Measurements from ENCODE around the gene NUDCD3.
"Not testable (repeated sequence)": the region's sequence is repeated elsewhere in the genome, so short reads cannot be mapped to it uniquely, and the experiment has no call there.

The NUDCD3 gene

DNA sequence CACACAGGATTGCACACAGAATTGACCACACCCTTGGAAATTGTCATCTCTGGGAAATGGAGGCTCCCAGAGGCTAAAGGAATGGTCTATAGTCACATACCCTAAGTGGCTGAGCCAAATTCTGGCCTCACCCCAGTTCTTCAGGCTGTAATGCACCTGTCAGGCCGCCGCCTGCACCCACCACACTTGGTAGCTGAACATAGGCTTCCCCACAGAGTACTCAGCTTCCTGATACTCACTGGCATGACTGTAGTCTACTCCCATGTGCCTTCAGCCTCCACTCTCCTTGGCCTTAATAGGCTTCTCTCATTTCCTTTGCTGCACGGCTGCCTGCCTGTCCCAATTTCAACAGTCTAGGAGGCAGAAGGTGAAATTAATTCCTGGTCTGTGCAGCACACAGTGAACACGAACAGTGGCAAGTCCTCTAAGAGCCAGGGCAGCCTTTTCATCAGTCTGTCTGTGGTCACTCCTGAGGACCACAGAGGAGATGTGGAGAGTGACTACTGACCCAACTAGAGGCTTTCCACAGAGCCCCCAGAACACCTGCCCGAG is 42.5 kb downstream of the NUDCD3 start:
- DNase-seq (ENCODE audit: low read depth), result no peak

DNA sequence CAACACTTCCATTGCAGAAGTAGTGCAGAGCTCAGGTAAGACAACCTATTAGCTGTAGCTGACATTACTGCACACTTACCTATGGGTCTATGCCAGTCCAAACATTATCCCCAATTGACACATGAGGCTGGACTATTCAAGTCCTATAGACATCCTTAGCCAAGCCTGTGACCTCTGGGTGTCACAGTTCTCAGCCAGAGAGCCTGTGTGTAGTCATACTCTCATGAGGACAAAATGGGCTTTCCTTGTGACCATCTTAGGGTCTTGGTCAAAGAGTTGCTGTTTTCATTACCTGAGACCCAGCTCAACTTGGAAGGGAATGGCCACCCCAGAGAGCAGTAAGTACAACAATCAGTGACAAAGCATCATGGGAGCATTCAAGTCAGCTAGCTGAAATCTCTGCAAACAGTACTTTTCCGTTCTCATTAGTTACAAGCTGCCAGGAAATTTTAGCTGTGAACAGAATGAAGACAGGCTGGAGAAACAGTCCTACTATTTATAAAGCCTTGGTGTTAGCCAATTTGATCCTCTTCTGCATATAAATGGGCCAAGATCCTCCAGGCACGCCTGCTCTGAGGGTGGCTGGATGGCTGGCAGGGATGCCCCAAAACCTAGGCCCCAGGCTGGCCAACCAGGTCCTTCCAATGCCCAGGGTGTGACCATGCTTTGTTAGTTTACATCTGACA is 44.3 kb downstream of the NUDCD3 start:
- no peak for DNase-seq (ENCODE audit: low read depth)

DNA sequence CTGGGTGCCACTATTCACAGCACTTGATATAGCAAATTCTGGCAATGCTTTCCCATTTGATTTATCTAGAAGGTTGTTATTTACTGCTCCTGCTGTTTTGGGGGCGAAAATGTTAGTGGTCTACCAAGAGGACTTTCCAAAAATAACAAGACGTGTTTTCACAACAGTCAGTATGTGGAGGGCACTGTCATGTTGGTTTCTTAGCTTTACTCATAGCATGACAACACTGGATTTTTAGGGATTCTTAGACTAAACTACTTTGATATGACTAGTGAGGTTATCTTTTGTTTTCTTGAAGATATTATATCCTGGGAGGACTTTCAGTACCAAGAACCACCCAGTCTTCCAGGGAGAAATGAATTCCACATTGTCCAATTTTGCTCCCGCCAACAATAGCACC is 49.4 kb downstream of the NUDCD3 start:
- DNase-seq (ENCODE audit: low read depth), result no peak

DNA sequence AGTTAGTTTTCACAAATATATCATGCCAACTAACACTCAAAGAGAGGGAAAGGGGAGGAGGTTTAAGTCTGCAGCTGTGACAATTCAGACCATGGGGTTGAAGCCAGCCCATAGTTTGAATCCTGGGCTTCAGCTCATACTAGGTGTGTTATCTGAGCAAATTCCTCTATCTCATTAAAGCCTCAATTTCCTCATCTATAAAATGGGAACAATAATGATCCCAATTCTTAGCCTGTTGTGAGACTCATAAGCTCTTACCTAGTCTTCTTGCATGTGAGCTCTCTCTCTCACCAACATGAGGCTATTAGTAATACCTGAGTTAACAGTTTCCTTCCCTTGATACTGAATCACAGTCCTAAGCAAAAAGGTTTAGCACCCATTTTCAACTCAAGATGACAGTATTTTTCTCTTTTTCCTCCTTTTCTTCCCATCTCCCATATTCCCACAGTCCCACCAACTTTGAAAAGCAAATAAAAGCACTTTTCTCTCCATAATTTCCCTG is 49.8 kb downstream of the NUDCD3 start:
- DNase-seq (ENCODE audit: low read depth), result no peak

DNA sequence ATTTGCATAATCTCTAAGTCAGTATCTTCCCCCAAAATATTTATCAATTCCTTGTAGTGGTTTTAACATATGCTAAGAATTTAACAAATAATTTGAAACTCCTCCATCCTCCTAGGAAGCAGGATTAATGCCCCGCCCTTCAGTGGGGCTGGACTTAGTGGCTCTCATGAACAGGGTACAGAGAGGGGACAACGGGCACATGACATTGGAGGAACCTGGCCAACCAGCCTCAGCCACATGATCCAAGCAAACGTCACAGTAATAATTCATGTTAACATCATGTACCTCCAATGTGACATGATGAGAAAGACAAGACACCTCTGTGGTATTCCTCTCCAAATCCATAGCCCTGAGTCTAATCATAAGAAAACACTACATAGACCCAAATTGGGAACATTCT is 50.5 kb downstream of the NUDCD3 start:
- DNase-seq (ENCODE audit: low read depth), result no peak

DNA sequence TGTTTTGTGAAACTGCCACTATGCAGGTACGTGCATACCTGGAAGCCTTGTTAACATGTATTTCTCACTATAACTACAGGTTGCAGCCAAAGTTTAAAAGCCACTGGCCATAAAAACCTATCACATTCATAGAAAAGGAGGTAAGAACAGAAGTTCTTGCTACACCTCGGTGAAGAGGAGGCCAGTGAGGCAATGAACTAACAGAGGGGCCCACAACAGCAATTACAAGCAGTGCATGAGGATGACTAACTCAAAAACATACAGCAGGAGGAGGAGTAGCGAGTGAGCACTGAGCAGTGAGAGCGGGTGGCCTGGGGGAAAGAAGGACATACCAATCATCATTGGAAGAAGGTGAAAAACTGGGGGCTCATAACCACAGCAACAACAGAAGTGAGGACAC is 51.6 kb downstream of the NUDCD3 start:
- no peak for DNase-seq (ENCODE audit: low read depth)

DNA sequence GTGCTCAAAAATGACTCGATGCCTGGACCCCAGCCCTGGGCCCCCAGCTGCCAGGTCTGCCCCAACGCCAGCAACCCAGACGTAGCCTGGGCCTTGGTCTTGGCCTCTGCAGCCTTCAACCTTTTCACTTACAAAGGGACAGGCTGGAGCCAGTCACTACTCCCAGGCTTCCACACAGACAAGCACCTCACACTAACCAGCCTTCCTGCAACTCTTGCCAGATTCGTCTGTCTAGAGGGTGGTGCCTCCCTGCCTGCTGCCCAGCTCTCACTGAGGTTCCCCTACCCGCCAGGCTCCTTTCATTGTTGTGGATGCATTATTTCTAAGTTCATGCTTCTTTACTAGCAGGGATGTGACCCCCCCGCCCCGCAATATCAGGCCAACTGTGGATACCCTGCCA is 56.3 kb downstream of the NUDCD3 start:
- no peak for DNase-seq (ENCODE audit: low read depth)

DNA sequence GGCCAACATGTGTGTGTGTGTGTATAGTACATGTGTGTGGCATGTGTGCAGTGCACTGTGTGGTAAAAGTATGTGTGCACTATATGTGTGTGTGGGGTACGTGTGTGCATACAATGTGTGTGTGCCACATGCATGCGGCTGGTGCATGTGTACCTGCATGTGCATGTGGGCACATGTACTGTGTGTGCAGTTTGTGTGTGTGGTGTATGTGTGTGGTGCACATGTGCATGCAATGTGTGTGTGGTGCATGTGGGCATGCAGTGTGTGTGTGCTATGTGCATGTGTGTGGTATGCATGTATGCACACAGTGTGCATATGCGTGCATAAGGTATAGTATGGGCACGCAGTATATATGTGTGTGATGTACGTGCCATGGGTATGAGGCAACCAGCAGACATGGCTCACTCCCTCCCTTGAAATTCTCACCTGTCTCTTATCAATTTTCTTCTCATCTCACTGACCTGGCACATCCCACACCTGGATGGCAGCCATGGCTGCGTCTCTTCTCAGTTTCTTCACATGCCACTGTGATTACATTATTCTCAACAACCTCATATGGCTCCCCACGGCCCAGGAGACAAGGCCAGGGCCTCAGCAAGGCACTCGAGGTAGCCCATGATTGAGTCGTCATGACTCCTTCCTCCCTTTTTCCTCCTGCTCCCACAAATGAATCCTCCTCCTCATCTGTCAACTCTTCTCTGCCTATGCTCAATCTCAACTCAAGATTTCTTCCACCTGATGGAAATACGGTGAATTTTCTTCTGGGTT is 57.0 kb downstream of the NUDCD3 start:
- DNase-seq (ENCODE audit: low read depth), result no peak

DNA sequence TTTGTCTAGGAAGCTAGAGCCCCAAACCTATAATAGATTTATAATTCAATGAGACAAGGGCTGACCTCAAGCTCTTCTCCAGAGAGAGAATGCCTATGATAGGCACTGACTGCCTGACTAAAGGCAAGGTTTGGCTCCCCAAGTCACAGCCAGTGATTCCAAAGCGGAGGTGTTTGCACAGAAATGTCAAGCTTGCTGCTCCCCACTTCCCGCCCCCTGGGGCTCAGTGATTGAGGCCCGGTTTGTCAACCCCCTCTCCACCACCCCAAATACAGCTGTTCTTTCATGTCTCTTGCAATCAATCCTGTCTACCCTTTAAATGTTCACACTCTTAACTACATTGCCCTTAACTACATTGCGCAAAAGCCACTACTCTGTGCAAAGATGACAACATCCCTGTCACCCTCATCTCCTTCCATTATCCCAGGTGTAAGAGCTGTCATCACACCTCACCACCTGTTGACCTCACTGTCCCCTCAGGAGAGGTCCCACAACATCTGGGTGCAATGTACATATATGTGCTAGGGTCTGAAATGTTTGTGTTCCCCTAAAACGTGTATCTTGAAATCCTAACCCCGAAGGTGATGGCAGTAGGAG is 58.0 kb downstream of the NUDCD3 start:
- DNase-seq (ENCODE audit: low read depth), result no peak

DNA sequence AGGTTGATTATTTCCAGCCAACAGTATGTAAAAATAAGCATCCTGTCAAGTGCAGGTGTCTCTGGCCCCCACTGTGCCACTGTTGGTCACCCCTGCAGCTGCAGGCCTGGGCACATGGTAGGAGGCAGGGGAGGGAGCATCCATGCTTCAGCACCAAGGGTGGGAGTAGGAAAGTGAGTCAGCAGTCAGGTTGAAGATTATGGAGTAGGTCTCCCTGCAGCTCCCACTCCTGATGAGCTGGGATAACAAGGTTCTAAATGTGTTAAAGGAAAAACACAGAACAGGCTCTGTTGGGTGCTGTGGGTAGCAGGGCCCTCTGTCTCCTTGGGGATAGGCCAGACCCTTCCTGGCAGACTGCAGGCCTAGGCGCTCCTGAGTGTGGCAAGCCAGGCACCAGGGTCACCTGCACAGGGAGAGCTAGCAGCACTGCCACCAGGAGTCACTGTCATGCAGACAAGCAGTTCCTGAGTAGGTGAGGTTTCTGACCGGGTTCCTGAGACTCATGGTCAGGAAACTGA is 59.3 kb downstream of the NUDCD3 start:
- no peak for DNase-seq (ENCODE audit: low read depth)

DNA sequence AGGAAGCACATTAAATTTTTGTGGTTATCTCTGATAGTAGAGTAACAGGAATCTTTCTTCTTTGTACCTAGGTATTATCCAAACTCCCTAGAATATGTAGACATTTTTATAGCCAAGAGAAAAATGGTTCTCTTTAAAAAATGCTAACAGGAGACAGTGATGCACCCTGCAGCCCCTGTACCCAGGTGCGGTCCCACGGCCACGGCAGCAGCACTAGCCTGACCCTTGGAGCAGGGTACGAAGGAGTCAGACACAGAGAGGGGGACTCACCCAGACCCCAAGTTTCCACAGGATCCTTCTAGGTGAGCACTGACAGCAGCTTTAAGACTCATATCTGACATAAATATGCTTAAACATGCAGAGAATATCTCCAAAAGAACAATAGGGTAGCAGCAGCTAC is 60.4 kb downstream of the NUDCD3 start:
- DNase-seq (ENCODE audit: low read depth), result no peak

DNA sequence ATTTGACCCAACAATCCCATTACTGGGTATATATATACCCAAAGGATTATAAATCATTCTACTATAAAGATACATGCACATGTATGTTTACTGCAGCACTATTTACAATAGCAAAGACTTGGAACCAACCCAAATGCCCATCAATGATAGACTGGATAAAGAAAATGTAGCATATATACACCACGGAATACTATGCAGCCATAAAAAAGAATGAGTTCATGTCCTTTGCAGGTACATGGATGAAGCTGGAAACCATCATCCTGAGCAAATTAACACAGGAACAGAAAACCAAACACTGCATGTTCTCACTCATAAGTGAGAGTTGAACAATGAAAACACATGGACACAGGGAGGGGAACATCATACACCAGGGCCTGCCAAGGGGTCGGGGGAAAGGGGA is 65.7 kb downstream of the NUDCD3 start:
- not testable (repeated sequence) for DNase-seq (ENCODE audit: low read depth)

DNA sequence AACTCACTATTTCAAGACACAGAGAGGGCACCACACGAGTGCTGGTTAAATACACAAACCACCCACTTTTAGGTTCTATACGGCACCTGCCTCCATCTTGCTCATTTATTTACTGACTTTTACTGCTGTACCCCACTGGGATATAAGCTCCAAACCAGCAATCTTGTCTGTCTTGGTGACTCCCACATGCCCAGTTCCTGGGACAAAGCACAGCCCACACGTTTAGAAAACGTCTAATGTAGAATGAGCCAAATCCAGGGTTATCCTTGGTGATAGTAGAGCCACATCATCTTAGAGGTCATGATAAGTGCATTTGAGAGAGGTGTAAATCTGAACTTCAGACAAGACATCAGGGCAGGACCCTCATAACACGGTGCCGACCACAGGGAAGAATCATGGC is 73.5 kb downstream of the NUDCD3 start:
- no peak for DNase-seq (ENCODE audit: low read depth)

DNA sequence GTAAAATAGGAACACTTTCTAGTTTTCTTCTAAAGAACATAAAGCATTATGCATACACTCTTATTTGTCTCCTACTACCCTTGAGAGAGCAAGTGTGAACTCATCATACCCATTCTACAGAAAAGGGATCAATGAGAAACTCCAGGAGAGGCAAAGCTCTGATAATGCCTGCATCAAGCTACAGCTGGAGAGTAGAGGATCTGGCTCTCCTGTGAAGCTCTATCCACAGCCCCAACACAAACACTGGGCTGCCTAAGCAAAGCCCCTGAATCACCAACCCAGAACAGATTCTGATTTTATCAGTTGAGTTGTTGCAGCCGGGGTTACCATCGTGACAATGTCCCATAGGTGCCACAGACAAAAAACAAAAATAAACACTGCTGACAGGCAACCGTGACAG is 74.9 kb downstream of the NUDCD3 start:
- DNase-seq (ENCODE audit: low read depth), result no peak

DNA sequence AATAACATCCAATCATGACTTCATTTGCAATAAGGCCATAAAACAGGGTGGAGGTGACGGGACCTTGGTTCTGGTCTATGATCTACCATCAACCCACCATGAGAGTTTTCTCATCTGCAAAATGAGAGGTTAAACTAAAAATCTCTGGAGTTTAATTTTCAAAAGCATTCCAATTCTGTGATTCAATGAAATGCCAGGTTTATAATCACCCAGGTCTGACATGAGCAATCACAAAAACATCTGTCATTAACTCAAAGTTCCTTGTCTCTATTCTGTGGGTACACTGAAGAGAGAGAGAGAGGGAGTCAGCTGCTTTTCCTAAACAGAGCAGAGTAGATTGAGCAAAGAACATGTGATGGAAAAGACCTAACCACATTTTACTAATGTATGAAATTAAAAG is 75.4 kb downstream of the NUDCD3 start:
- DNase-seq (ENCODE audit: low read depth), result no peak

DNA sequence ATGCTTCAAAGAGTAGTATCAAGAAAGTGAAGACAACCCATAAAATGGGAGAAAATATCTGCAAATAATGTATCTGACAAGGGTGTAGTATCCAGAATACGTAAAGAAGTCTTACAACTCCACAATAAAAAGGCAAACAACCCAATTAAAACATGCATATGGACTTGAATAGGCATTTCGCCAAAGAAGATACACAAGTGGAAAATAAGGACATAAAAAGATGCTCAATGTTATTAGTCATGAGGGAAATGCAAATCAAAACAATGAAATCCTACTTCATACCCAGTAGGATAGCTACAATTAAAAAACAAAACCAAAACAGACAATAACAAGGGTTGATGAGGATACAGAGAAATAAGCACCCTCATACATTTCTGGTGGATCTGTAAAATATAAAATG is 79.2 kb downstream of the NUDCD3 start:
- DNase-seq (ENCODE audit: low read depth), result no peak

DNA sequence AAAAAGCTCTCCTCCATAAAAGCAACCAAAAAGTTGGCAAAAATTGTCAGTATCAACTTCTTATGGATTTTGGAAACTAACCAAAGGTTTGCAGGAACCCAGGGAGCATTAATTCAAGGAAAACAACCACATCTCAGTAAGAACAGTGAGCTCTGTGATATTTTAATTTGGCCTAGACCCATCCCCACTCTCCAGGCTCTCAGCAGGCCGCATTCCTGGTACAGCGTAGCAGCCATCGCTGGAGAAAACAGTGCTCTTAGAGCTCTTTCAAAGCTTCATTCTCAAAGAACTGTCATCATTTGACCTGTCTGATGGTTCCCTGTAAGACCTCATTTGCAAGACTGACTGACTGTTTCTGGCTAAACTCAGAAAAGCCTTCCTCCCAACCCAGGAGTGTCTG is 81.9 kb downstream of the NUDCD3 start:
- no peak for DNase-seq (ENCODE audit: low read depth)

DNA sequence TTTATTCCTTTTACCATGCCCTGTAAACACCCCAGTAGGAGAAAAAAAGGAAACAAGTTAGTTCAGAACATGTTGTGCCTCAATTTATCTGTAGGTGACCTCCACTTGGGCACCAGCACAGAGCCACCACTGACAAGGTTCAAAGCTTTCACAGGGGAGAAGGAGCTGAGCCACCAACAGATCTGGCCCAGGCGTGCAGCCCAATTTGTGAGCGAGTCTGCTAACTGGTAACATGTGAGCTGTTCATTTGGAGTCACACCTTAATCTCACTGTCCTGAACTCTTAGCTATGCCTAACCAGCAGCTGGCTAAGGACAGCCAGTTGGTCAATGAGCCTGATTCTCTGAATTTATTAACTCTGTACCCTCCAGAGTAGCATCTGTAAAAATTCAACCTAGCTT is 86.7 kb downstream of the NUDCD3 start:
- no peak for DNase-seq (ENCODE audit: low read depth)

DNA sequence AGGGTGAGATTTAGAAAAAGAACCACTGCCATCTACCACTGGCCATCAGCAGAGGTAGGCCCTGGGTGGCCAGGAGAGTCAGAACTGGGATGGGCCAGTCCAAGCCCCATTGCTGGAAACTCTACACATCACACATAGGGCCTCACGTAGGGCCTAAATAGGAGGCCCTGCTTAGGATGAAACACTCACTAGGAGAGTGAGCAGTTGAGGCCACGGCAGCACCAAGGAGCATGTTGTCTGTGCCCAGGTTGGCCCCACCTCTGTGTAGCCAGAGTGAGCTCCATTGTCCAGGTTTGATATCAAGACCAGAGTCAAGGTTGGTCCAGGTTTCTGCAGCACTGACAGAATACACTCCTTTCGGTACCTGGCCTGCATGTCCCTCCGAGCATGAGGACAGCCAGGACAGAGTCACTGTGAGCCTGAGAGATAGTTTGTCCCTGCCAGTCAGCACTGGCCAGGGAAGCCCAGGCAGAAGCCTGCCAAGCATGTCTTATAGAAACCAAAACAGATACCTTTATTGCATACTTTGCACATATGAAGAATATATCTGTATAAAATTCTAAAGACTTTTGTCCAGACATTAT is 87.2 kb downstream of the NUDCD3 start:
- DNase-seq (ENCODE audit: low read depth), result no peak

DNA sequence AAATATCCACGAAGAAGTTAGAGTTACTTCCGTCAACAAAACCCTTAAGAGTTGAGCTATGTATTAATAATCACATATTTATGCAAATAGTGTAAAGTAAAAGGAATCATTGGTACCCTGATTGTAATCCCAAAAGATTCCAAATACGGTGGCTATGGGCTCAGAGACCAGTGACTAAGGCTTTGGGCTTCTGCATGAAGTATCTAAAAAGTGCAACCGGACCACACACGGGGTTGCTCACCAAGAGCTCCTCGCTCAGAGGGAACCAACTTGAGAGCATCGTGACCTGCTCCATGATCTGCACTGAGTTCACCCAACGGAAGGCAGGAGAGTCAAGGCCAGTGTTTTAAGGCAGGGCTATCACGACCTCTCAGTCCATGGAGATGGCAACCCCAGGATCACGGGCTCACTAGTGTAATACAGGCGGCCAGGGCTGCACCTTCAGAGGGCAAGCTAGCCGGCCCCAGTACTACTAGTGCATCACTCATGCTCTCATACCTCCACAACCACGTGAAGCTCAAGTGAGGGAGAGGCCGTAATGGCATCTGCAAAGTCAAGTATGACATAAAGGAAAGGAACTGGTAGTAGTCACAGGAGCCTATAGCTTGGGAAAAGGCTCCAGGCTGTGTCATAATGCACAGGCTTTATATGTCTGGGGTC is 87.9 kb downstream of the NUDCD3 start:
- no peak for DNase-seq (ENCODE audit: low read depth)

DNA sequence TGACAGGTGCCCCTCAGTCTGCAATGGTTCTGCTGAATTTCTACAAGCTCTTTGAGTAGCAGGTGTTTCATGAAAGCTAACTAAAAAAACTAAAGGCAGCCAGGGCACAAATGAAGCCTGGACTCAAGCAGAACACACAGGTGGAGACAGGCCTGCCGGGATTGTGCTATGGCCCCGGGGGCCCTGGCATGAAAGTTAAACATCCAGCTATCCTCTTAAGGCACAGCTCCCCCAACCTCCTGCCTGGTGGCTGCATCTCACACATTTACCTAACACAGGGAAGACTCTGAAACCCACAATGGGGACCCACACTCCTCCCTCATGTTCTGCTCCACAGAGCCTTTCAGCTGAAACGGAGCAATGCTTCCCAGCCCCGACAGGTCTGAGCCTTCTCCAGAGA is 88.8 kb downstream of the NUDCD3 start:
- DNase-seq (ENCODE audit: low read depth), result no peak

DNA sequence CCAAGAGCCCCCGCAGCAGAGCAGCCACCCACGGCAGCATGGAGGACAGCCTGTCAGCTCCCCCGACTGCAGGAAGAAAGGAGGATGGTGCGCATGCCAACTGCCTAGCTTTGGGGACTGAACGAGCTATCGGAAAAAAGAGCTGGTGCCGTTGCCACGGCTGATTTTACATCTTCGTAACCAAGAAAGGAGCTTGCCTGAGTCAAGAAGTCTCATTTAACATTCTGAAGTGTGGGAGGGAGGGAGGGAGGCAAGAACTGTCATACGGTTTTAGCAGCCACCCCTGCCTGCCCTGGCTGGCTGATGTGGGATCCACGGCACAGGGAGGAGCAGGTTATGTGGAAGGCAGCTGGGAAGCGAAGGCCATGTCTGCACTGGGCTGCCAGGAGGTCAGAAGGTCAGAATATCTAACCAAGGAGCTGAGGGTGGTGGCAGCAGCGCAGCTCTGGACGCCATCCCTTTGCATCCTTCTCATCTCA is 90.4 kb downstream of the NUDCD3 start:
- DNase-seq (ENCODE audit: low read depth), result no peak
